Measurements from ENCODE around the gene SCAF1. TPM values are rescaled to one million over a fixed set of nuclear protein-coding genes. Genes with fewer than 3 reads are reported as not detected.

Gene SCAF1
- total RNA-seq, 2 donors from 2014 or later: 75.8 to 106 TPM

DNA sequence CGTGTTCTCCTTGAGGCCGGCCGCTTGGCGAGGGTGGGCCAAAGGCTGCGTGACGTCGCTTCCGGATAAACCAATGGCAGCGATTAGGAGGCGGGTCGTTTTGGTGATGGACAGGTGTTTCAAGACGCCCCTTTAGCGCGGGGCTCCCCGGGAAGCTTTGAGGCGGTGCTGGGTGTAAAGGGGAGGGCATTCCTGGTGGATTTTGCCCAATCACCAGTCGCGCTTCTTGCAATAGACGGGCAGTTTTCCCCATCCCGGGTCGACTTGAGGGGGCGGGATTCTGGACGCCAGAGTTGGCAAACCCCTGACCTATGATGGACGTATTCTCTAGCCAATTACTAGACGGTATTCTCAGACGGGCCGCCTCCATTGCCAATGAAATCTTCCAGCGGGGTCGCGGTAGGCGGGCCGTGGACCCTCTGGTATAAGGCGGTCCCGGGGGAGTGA is 34.8 kb downstream of the SCAF1 start:
- no peaks in the 10 kb centered on the region for H3K9me3 Mint-ChIP-seq
- peaks cover 39 to 41% of the 10 kb centered on the region in 2 donors for H3K4me1 Mint-ChIP-seq (ENCODE audit: low read depth in 2 of 2)
- H3K27me3 Mint-ChIP-seq: no peaks in the 10 kb centered on the region
- ATAC-seq: peak; percentile 87 to 91
- peak overlapping the region; percentile 94 for H3K4me3 Mint-ChIP-seq
- peak overlapping the region; percentile 97 to 98 for H3K27ac Mint-ChIP-seq
- H3K36me3 Mint-ChIP-seq: no peaks in the 10 kb centered on the region
- peak; percentile 99 for DNase-seq (ENCODE audit: low spot score)

- Mint-ChIP-seq H3K4me3 (peak within 1 kb of the TSS; percentile 94), H3K36me3 (no peaks in the 10 kb centered on the region), H3K27me3 (no peaks in the 10 kb centered on the region), H3K4me1 (ENCODE audit: low read depth in 2 of 2) (peaks cover 35 to 40% of the 10 kb centered on the region in 2 donors), H3K27ac (peak within 1 kb of the TSS; percentile 97 to 98), H3K9me3 (no peaks in the 10 kb centered on the region)
- peak; percentile 1 to 17 for ATAC-seq
- DNase-seq (ENCODE audit: low spot score): peak; percentile 72
Measured at GRCh38 chr19:49677231-49677900, 35.4 kb downstream of the SCAF1 start, which contains the start of gene PRMT1. Gene PRMT1, plus strand, starts transcription at chr19:49677271. Its CDS starts 10 bp downstream, at chr19:49677281.

GRCh38 chr19:49677901-49678674 is 36.1 kb downstream of the SCAF1 start:
- Mint-ChIP-seq H3K36me3 (no peaks in the 10 kb centered on the region), H3K4me1 (ENCODE audit: low read depth in 2 of 2) (peaks cover 35 to 40% of the 10 kb centered on the region in 2 donors), H3K9me3 (no peaks in the 10 kb centered on the region), H3K4me3 (peak overlapping the region; percentile 94), H3K27me3 (no peaks in the 10 kb centered on the region), H3K27ac (peak overlapping the region; percentile 95 to 98)
- DNase-seq (ENCODE audit: low spot score) (peak; percentile 91), ATAC-seq (peak; percentile 21 to 30)

- H3K4me3 Mint-ChIP-seq: peak overlapping the region; percentile 94
- DNase-seq (ENCODE audit: low spot score): no peak
- H3K9me3 Mint-ChIP-seq: no peaks in the 10 kb centered on the region
- peaks cover 30 to 42% of the 10 kb centered on the region in 2 donors for H3K4me1 Mint-ChIP-seq (ENCODE audit: low read depth in 2 of 2)
- no peaks in the 10 kb centered on the region for H3K27me3 Mint-ChIP-seq
- H3K36me3 Mint-ChIP-seq: no peaks in the 10 kb centered on the region
- H3K27ac Mint-ChIP-seq: peak overlapping the region; percentile 95 to 98
- no peak for ATAC-seq
Measured at GRCh38 chr19:49678985-49679770, 37.2 kb downstream of the SCAF1 start.

GRCh38 chr19:49679771-49680413 is 37.9 kb downstream of the SCAF1 start:
- Mint-ChIP-seq H3K27ac (peak overlapping the region in 1 of 2 donors; percentile 27), H3K36me3 (no peaks in the 10 kb centered on the region), H3K9me3 (no peaks in the 10 kb centered on the region), H3K4me1 (ENCODE audit: low read depth in 2 of 2) (peaks cover 30 to 44% of the 10 kb centered on the region in 2 donors), H3K27me3 (no peaks in the 10 kb centered on the region), H3K4me3 (peak overlapping the region; percentile 36)
- ATAC-seq (no peak), DNase-seq (ENCODE audit: low spot score) (no peak)

- ATAC-seq (peak in 1 of 2 donors; percentile 23), DNase-seq (ENCODE audit: low spot score) (peak; percentile 92)
- Mint-ChIP-seq H3K27ac (peak overlapping the region in 1 of 2 donors; percentile 27), H3K4me1 (ENCODE audit: low read depth in 2 of 2) (peaks cover 30 to 47% of the 10 kb centered on the region in 2 donors), H3K27me3 (no peaks in the 10 kb centered on the region), H3K4me3 (peak overlapping the region; percentile 36), H3K36me3 (peaks cover 4% of the 10 kb centered on the region), H3K9me3 (no peaks in the 10 kb centered on the region)
Measured at GRCh38 chr19:49680421-49681351, 38.7 kb downstream of the SCAF1 start.

DNA sequence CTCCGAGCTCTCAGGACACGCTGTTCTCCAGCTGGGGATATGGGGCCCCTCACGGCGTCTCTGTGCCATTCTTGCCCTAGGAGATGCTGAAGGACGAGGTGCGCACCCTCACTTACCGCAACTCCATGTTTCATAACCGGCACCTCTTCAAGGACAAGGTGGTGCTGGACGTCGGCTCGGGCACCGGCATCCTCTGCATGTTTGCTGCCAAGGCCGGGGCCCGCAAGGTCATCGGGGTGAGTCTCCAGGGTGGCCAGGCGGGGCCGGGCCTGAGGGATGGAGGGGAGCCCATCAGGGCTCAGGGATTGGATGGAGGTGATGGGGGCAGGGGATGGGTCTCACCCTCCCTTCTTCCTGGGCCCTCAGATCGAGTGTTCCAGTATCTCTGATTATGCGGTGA is 39.8 kb downstream of the SCAF1 start:
- ATAC-seq: no peak
- DNase-seq (ENCODE audit: low spot score): no peak
- Mint-ChIP-seq H3K27ac (peak overlapping the region in 1 of 2 donors; percentile 33), H3K36me3 (peaks cover 4% of the 10 kb centered on the region), H3K27me3 (no peaks in the 10 kb centered on the region), H3K9me3 (no peaks in the 10 kb centered on the region), H3K4me1 (ENCODE audit: low read depth in 2 of 2) (peaks cover 20 to 41% of the 10 kb centered on the region in 2 donors), H3K4me3 (no peak overlapping the region)

DNA sequence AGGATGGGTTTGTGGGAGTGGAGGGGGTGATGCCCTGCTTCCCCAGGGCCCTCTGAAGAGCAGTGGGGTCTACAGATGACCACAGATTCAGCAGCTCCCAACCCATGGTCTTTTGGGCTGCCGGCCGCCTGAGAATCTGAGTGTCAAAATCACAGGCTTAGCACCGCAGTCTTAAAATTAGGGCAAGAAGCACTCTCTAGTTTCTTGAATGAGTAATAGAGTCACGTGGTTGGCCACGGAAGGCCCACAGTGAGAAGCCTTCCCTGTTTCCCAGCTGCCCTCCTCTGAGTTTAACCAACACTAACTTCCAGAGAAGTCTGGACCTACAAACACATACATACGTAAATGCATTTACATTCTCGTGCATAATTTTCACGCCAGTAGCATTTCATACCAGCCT is 40.3 kb downstream of the SCAF1 start:
- no peak for DNase-seq (ENCODE audit: low spot score)
- no peaks in the 10 kb centered on the region for H3K27me3 Mint-ChIP-seq
- no peak for ATAC-seq
- no peaks in the 10 kb centered on the region for H3K9me3 Mint-ChIP-seq
- H3K36me3 Mint-ChIP-seq: peaks cover 4% of the 10 kb centered on the region
- no peak overlapping the region for H3K4me3 Mint-ChIP-seq
- H3K4me1 Mint-ChIP-seq (ENCODE audit: low read depth in 2 of 2): peaks cover 20 to 38% of the 10 kb centered on the region in 2 donors
- peak overlapping the region; percentile 33 to 44 for H3K27ac Mint-ChIP-seq

GRCh38 chr19:49683814-49684250 is 41.8 kb downstream of the SCAF1 start:
- H3K36me3 Mint-ChIP-seq: peaks cover 4% of the 10 kb centered on the region

GRCh38 chr19:49684251-49684982 is 42.4 kb downstream of the SCAF1 start:
- H3K4me1 Mint-ChIP-seq (ENCODE audit: low read depth in 2 of 2): peaks cover 13 to 38% of the 10 kb centered on the region in 2 donors
- no peaks in the 10 kb centered on the region for H3K9me3 Mint-ChIP-seq
- H3K36me3 Mint-ChIP-seq: peaks cover 4% of the 10 kb centered on the region
- H3K27ac Mint-ChIP-seq: no peak overlapping the region
- no peaks in the 10 kb centered on the region for H3K27me3 Mint-ChIP-seq
- ATAC-seq: no peak
- no peak overlapping the region for H3K4me3 Mint-ChIP-seq
- DNase-seq (ENCODE audit: low spot score): no peak

More at GRCh38 chr19:49683814-49684250, 41.8 kb downstream of the SCAF1 start:
- H3K9me3 Mint-ChIP-seq: no peaks in the 10 kb centered on the region
- no peak overlapping the region for H3K27ac Mint-ChIP-seq
- DNase-seq (ENCODE audit: low spot score) (no peak), ATAC-seq (no peak)
- peaks cover 13 to 38% of the 10 kb centered on the region in 2 donors for H3K4me1 Mint-ChIP-seq (ENCODE audit: low read depth in 2 of 2)
- no peak overlapping the region for H3K4me3 Mint-ChIP-seq
- no peaks in the 10 kb centered on the region for H3K27me3 Mint-ChIP-seq

GRCh38 chr19:49684983-49685553 is 43.1 kb downstream of the SCAF1 start:
- Mint-ChIP-seq H3K27me3 (no peaks in the 10 kb centered on the region), H3K27ac (no peak overlapping the region), H3K4me3 (no peak overlapping the region), H3K9me3 (no peaks in the 10 kb centered on the region), H3K4me1 (ENCODE audit: low read depth in 2 of 2) (peaks cover 8 to 33% of the 10 kb centered on the region in 2 donors), H3K36me3 (peaks cover 4% of the 10 kb centered on the region)
- DNase-seq (ENCODE audit: low spot score): no peak
- ATAC-seq: no peak
